DOHH2 (cell line): ENCODE measurements around the gene AMHR2.

Experiments used
- CTCF ChIP-seq: fragments of 200-600 bp; sonication (generic); IDR thresholded peaks from one replicate; pipeline ENCODE4 v1.5.1; 2014; ENCODE audit warnings: antibody characterized with exemption, mild to moderate bottlenecking, low read depth, low read length; ENCODE audit not compliant: poor library complexity, severe bottlenecking
- EZH2phosphoT487 ChIP-seq: fragments of 200-600 bp; sonication (generic); IDR thresholded peaks from 2 replicates; pipeline ENCODE4 v1.6.1; 2017; ENCODE audit warnings: borderline replicate concordance, mild to moderate bottlenecking, antibody characterized with exemption, low read length, moderate library complexity, mixed read lengths

GRCh38 chr12:53456654-53457366, 33.2 kb downstream of the AMHR2 start:
- TF ChIP-seq CTCF (no peak), EZH2phosphoT487 (no peak)
